Gastrocnemius medialis (tissue), 4 donors: ENCODE results near the gene CYP3A4.

ENCODE experiments used
- POLR2A ChIP-seq, 2 donors: fragments of 450-650 bp; IDR thresholded peaks; one replicate each; pipeline ENCODE4 v1.6.1; 2017; ENCODE audit warnings: antibody characterized with exemption in 2 of 2, mild to moderate bottlenecking in 2 of 2, moderate library complexity in 2 of 2
- TF ChIP-seq, protein P1 (sequence below), 5 experiments: fragments of 450-650 bp in 3 of 5; fragments of 200-600 bp in 2 of 5; sonication (generic) in 2 of 5; IDR thresholded peaks in 4 of 5; conservative IDR thresholded peaks in 1 of 5; 1 replicate in 4 of 5; 2 replicates in 1 of 5; pipeline ENCODE4 v1.5.1; 2016 to 2019; ENCODE audit warnings: antibody characterized with exemption in 5 of 5, mild to moderate bottlenecking in 3 of 5, moderate library complexity in 3 of 5

DNA sequence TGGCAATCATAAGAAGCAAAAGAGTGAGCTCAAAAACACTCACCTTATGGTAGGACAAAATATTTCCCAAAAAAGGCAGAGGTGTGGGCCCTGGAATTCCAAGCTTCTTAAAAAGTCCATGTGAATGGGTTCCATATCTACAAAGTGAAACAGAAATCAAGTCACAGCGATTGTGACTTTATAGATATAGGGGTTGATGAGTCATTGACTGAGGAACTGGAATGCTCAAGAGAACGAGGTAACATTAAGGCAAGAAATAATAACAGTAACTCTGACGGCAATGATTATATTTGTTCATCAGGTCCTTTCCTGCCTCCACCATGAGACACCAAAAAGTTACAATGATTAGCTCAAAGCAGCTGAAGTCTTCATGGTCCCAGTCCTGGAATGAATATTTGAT, 4.0 kb downstream of the CYP3A4 start:
- TF ChIP-seq, protein P1, sequence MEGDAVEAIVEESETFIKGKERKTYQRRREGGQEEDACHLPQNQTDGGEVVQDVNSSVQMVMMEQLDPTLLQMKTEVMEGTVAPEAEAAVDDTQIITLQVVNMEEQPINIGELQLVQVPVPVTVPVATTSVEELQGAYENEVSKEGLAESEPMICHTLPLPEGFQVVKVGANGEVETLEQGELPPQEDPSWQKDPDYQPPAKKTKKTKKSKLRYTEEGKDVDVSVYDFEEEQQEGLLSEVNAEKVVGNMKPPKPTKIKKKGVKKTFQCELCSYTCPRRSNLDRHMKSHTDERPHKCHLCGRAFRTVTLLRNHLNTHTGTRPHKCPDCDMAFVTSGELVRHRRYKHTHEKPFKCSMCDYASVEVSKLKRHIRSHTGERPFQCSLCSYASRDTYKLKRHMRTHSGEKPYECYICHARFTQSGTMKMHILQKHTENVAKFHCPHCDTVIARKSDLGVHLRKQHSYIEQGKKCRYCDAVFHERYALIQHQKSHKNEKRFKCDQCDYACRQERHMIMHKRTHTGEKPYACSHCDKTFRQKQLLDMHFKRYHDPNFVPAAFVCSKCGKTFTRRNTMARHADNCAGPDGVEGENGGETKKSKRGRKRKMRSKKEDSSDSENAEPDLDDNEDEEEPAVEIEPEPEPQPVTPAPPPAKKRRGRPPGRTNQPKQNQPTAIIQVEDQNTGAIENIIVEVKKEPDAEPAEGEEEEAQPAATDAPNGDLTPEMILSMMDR (IDR thresholded peaks at IDR 0.05 in 4 of 5, conservative IDR thresholded peaks at IDR 0.05 in 1 of 5) = no peak
- TF ChIP-seq POLR2A (IDR thresholded peaks at IDR 0.05) = no peak
